ENCODE results near the gene WNT1. TPM values are rescaled to one million over a fixed set of nuclear protein-coding genes. Genes with fewer than 3 reads are reported as not detected.

Gene WNT1
- total and polyA plus RNA-seq, 7 experiments from 2014 or later, result 0.24 to 1.5 (median 0.43) TPM; not detected in 2

DNA sequence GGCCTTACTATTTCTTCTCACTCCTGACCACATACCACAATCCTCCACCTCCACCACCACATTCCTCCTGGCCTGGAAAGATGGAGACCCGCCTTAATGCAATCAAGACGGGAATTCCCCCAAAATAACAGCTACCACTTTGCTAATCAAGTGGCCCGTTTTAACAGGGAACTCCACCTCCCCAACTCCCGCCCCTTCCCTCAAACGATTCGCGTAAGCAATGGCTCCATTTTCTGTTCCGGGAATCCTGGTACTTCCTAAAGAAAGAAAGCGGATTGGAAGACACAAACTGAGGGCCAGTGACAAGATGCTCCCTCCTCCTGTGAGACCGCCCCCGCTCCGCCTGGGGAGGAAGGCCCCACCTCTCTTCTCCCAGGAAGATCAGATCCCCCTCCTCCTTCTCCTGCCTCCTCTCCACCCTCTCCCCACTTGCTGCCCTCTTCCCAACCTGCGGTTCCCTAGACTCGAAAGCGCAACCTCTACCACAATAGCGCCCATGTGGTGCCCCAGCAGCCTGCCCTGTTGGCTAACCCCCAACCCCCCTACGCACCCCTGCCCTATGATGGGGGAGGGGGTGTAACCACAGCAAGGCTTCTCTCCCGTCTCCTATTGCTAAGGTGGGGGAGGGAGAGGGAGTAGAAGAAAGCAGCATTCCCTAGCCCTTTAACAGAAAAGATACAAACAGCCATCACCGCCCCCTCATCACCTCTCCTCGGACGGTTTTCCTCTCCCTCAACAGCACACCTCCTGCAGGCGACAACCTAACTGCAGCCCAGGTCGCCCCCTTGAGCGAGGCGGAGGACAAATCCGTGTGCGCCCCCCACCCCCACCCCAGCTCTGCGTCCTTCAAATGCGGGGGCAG is 21.6 kb upstream of the WNT1 start:
- peaks cover 0 to 11% (median 0%) of the 10 kb centered on the region in 3 experiments for H3K36me3 ChIP-seq (ENCODE audit: control insufficient read depth in 2 of 3, insufficient read depth in 3 of 3, low read length in 3 of 3)
- peak overlapping the region; percentile 80 for H3K27ac ChIP-seq (ENCODE audit: low read depth, low read length)
- intact Hi-C loops (cut with micrococcal nuclease), result loop anchor here (1.0 to 5.0 kb wide), 11 partner anchors 14 to 759 kb away; partner anchors contain the start of genes DDX23 (in 2 of the 2), FKBP11 (in 2 of the 2), WNT1 (in 2 of the 2) and PRKAG1 (in 1 of the 2)
- CTCF ChIA-PET, result interaction anchor here (1.0 to 1.9 kb wide), 6 partner anchors 12 to 103 kb away, joined by 3 to 10 read pairs (median 4); partner anchors contain the start of gene WNT1
- Mint-ChIP-seq H3K4me3 (peak overlapping the region; percentile 90 to 99 (median 96)), H3K36me3 (peaks cover 0 to 22% (median 10%) of the 10 kb centered on the region in 5 donors), H3K27ac (peak overlapping the region; percentile 78 to 96 (median 83)), H3K4me1 (peaks cover 27 to 62% (median 49%) of the 10 kb centered on the region in 7 donors), H3K27me3 (peaks cover 0 to 24% (median 3%) of the 10 kb centered on the region in 5 donors), H3K9me3 (peaks cover 0 to 1% (median 0%) of the 10 kb centered on the region in 11 donors)
- ATAC-seq, result peak; percentile 31
- H3K4me3 ChIP-seq (ENCODE audit: low read length), result peak overlapping the region; percentile 86
- no peaks in the 10 kb centered on the region for H3K9me3 ChIP-seq (ENCODE audit: control insufficient read depth in 2 of 3, low read length in 3 of 3)
- peak in 1 of 9 donors; percentile 47 for DNase-seq
- POLR2A ChIA-PET, result interaction anchor here (0.8 to 1.8 kb wide), 9 partner anchors 11 to 175 kb away, joined by 3 to 8 read pairs (median 5); partner anchors contain the start of genes DDX23, FKBP11, RND1 and WNT1
- H3K27me3 ChIP-seq (ENCODE audit: control insufficient read depth in 2 of 2, insufficient read depth in 2 of 2, low read length in 2 of 2), result no peaks in the 10 kb centered on the region
- peaks cover 17 to 22% of the 10 kb centered on the region in 2 donors for H3K4me1 ChIP-seq (ENCODE audit: control insufficient read depth in 2 of 2, insufficient read depth in 2 of 2, low read length in 2 of 2)

DNA sequence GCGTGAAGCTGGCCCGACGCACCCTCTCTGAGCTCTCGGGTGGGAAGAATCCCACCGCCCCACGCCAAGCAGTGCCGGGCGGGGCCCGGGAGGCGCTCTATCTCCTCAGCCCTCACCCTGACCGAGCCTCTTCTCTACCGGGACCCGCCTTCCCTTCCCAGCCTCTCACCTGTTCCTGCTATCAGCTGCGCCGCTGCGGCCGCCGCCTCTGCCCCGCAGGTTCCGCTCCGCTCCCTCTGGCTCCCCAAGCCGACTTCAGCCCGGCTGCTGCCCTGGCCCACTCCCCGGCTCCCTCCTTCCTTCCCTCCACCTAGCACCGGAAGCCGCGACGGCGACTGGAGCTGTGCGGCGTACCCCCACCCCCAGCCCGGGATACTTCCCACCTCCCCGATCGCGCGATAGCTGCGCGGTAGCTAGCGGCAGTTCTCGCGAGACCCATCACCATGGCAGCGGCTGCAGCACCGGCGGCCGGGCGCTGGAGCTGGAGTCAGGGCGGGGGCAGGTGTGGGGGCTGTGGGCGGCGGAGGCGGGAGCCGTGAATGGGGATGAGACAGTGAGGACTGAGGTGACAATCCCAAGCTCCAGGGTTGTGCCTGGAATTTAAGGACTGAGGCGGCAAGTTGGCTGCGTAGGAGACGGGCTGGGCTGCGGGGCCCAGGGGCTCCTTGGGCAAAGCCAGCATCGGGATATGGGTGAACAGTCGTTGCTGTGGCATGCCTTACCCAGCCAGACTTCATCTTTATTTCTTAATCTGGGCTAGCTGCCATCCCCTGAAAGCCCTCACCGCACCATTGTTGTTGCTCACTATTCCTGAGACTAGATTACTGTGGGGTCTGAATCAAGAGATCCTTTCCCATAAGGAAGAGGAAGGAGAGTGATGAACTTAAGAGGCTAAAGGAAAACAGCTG is 20.7 kb upstream of the WNT1 start, which contains the start of gene ARF3:
Gene ARF3, minus strand, starts transcription at position 347 of the 908 bp plus-strand sequence. CDS start 16,392 bp downstream, outside the sequence.
- ATAC-seq, result peak; percentile 96
- Mint-ChIP-seq H3K4me3 (peak within 1 kb of the TSS; percentile 90 to 99 (median 96)), H3K4me1 (peaks cover 27 to 55% (median 47%) of the 10 kb centered on the region in 7 donors), H3K27me3 (peaks cover 0 to 29% (median 3%) of the 10 kb centered on the region in 5 donors), H3K9me3 (peaks cover 0 to 1% (median 0%) of the 10 kb centered on the region in 11 donors), H3K36me3 (peaks cover 0 to 20% (median 10%) of the 10 kb centered on the region in 5 donors), H3K27ac (peak within 1 kb of the TSS; percentile 78 to 96 (median 88))
- intact Hi-C loops (cut with micrococcal nuclease), result loop anchor here (1.0 to 5.0 kb wide), 11 partner anchors 13 to 760 kb away; partner anchors contain the start of genes DDX23 (in 2 of the 2), FKBP11 (in 2 of the 2), WNT1 (in 2 of the 2) and PRKAG1 (in 1 of the 2)
- peaks cover 0 to 11% (median 0%) of the 10 kb centered on the region in 3 experiments for H3K36me3 ChIP-seq (ENCODE audit: control insufficient read depth in 2 of 3, insufficient read depth in 3 of 3, low read length in 3 of 3)
- ChIA-PET CTCF (interaction anchor here (0.6 to 1.9 kb wide), 11 partner anchors 11 to 105 kb away, joined by 3 to 11 read pairs (median 3); partner anchors contain the start of genes DDX23 and WNT1), POLR2A (interaction anchor here (0.7 to 1.8 kb wide), 10 partner anchors 11 to 231 kb away, joined by 3 to 8 read pairs (median 4); partner anchors contain the start of genes DDX23, FKBP11, RND1 and WNT1)
- H3K4me1 ChIP-seq (ENCODE audit: control insufficient read depth in 2 of 2, insufficient read depth in 2 of 2, low read length in 2 of 2), result peaks cover 17 to 22% of the 10 kb centered on the region in 2 donors
- H3K9me3 ChIP-seq (ENCODE audit: control insufficient read depth in 2 of 3, low read length in 3 of 3), result no peaks in the 10 kb centered on the region
- peak within 1 kb of the TSS; percentile 80 for H3K27ac ChIP-seq (ENCODE audit: low read depth, low read length)
- H3K4me3 ChIP-seq (ENCODE audit: low read length), result peak within 1 kb of the TSS; percentile 86
- H3K27me3 ChIP-seq (ENCODE audit: control insufficient read depth in 2 of 2, insufficient read depth in 2 of 2, low read length in 2 of 2), result no peaks in the 10 kb centered on the region
- DNase-seq, result peak; percentile 84 to 92 (median 91)

DNA sequence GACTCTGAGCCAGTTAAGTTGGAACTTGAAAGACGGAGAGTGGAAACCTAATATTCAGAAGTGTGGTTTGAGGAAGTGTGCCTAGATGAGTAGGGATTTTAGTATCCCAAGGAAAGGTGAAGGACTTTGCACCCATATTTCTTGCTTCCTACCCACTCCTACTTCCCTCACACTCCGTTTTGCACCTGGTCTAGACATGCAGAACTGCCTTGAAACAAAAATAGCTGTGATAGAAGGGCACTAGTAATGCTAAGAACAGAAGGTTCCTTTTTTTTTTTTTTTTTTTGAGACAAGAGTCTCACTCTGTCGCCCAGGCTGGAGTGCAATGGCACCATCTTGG is 20.1 kb upstream of the WNT1 start:
- ATAC-seq (no peak), DNase-seq (no peak)
- intact Hi-C loops (cut with micrococcal nuclease), result loop anchor here in 1 of 2 donors (5.0 kb wide), 1 partner anchor 761 kb away; no protein-coding TSS in a partner anchor
- Mint-ChIP-seq H3K27me3 (peaks cover 0 to 31% (median 5%) of the 10 kb centered on the region in 5 donors), H3K4me1 (peaks cover 27 to 50% (median 43%) of the 10 kb centered on the region in 7 donors), H3K27ac (peak overlapping the region in 7 of 9 donors; percentile 32 to 96 (median 89)), H3K4me3 (peak overlapping the region; percentile 90 to 99 (median 96)), H3K9me3 (peaks cover 0 to 1% (median 0%) of the 10 kb centered on the region in 11 donors), H3K36me3 (peaks cover 0 to 14% (median 10%) of the 10 kb centered on the region in 5 donors)
- Histone ChIP-seq H3K36me3 (ENCODE audit: control insufficient read depth in 2 of 3, insufficient read depth in 3 of 3, low read length in 3 of 3) (peaks cover 0 to 6% (median 0%) of the 10 kb centered on the region in 3 experiments), H3K4me3 (ENCODE audit: low read length) (peak overlapping the region; percentile 86), H3K27ac (ENCODE audit: low read depth, low read length) (peak overlapping the region; percentile 80), H3K9me3 (ENCODE audit: control insufficient read depth in 2 of 3, low read length in 3 of 3) (no peaks in the 10 kb centered on the region), H3K27me3 (ENCODE audit: control insufficient read depth in 2 of 2, insufficient read depth in 2 of 2, low read length in 2 of 2) (no peaks in the 10 kb centered on the region), H3K4me1 (ENCODE audit: control insufficient read depth in 2 of 2, insufficient read depth in 2 of 2, low read length in 2 of 2) (peaks cover 17 to 22% of the 10 kb centered on the region in 2 donors)
- CTCF ChIA-PET, result interaction anchor here (0.6 to 1.9 kb wide), 10 partner anchors 11 to 106 kb away, joined by 3 to 11 read pairs (median 3); partner anchors contain the start of genes DDX23 and WNT1
- POLR2A ChIA-PET, result interaction anchor here (0.6 to 1.8 kb wide), 8 partner anchors 10 to 230 kb away, joined by 3 to 8 read pairs (median 4); partner anchors contain the start of genes DDX23 and FKBP11

DNA sequence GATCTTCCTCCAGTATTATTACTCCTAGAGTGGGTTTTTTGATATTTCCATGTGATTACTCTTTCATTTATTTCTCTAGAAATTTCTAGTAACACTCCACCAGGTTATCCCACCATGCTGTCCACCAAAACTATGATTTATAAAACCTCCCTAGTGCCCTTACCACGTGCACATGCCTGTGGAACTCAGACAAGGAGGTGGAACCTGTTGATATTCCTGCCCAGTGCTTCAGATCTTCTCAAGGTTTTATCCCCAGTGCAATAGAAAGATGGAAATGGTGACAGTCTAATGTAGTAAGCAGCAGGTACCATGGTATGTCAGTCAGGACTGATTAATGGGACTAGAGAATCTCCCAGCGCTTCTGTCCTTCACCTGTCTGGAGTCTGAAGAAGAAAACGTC is 17.3 kb upstream of the WNT1 start:
- no peaks in the 10 kb centered on the region for H3K9me3 ChIP-seq (ENCODE audit: control insufficient read depth in 2 of 3, low read length in 3 of 3)
- Mint-ChIP-seq H3K27me3 (peaks cover 0 to 47% (median 5%) of the 10 kb centered on the region in 5 donors), H3K27ac (no peak overlapping the region), H3K4me3 (no peak overlapping the region), H3K36me3 (peaks cover 0 to 5% (median 0%) of the 10 kb centered on the region in 5 donors), H3K9me3 (no peaks in the 10 kb centered on the region), H3K4me1 (peaks cover 4 to 25% (median 21%) of the 10 kb centered on the region in 7 donors)
- POLR2A ChIA-PET, result no interaction called here
- CTCF ChIA-PET, result no interaction called here
- DNase-seq (no peak), ATAC-seq (no peak)
- peaks cover 0 to 5% (median 0%) of the 10 kb centered on the region in 3 experiments for H3K36me3 ChIP-seq (ENCODE audit: control insufficient read depth in 2 of 3, insufficient read depth in 3 of 3, low read length in 3 of 3)
- intact Hi-C loops (cut with micrococcal nuclease), result no loop called here
- no peak overlapping the region for H3K27ac ChIP-seq (ENCODE audit: low read depth, low read length)
- no peaks in the 10 kb centered on the region for H3K27me3 ChIP-seq (ENCODE audit: control insufficient read depth in 2 of 2, insufficient read depth in 2 of 2, low read length in 2 of 2)
- H3K4me1 ChIP-seq (ENCODE audit: control insufficient read depth in 2 of 2, insufficient read depth in 2 of 2, low read length in 2 of 2), result peaks cover 13% of the 10 kb centered on the region in 2 donors
- no peak overlapping the region for H3K4me3 ChIP-seq (ENCODE audit: low read length)

DNA sequence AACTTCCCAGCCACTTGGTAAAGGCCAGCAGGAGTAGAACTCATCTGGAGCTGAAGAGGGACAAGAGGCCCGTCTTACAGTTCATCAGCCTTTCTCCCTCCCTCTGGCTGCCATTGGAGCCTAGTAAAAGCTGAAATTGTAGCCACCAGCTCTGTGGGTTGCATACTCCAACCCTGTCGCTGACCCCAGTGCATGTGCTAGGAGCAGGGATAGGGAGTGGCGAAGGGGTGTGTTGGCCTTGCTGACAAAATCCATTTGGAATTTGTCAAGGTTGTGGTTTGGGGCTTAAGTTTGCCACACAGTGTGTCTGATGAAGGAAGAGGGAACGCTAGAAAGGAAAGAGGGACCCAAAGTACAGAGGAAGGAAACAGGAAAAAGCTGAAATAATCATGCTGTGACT is 16.8 kb upstream of the WNT1 start:
- CTCF ChIA-PET, result no interaction called here

More for the DNA sequence above, 16.8 kb upstream of the WNT1 start:
- POLR2A ChIA-PET, result no interaction called here
- no peaks in the 10 kb centered on the region for H3K9me3 ChIP-seq (ENCODE audit: control insufficient read depth in 2 of 3, low read length in 3 of 3)
- Mint-ChIP-seq H3K27me3 (peaks cover 0 to 50% (median 5%) of the 10 kb centered on the region in 5 donors), H3K9me3 (no peaks in the 10 kb centered on the region), H3K27ac (no peak overlapping the region), H3K4me1 (peaks cover 0 to 20% (median 16%) of the 10 kb centered on the region in 7 donors), H3K4me3 (no peak overlapping the region), H3K36me3 (peaks cover 0 to 1% (median 0%) of the 10 kb centered on the region in 5 donors)
- no peak for DNase-seq
- ATAC-seq, result no peak
- H3K27me3 ChIP-seq (ENCODE audit: control insufficient read depth in 2 of 2, insufficient read depth in 2 of 2, low read length in 2 of 2), result no peaks in the 10 kb centered on the region
- no peak overlapping the region for H3K27ac ChIP-seq (ENCODE audit: low read depth, low read length)
- intact Hi-C loops (cut with micrococcal nuclease), result no loop called here
- peaks cover 0 to 5% (median 0%) of the 10 kb centered on the region in 3 experiments for H3K36me3 ChIP-seq (ENCODE audit: control insufficient read depth in 2 of 3, insufficient read depth in 3 of 3, low read length in 3 of 3)
- H3K4me1 ChIP-seq (ENCODE audit: control insufficient read depth in 2 of 2, insufficient read depth in 2 of 2, low read length in 2 of 2), result peaks cover 8% of the 10 kb centered on the region in 2 donors
- H3K4me3 ChIP-seq (ENCODE audit: low read length), result no peak overlapping the region
